ENCODE measurements around the gene SH3GL2.
A peak's percentile ranks its signal among the peaks of the same experiment; 100 is the strongest.

The SH3GL2 gene

GRCh38 chr9:17578911-17579793 lies at the start of gene SH3GL2:
SH3GL2 (plus strand) TSS chr9:17579066.
- in situ Hi-C loops (cut with HindIII; ENCODE audit: low pct_ligation_motif_present, low pct_unique_long_range_greater_than_20kb, low sequenced_read_pairs): no loop called here
- DNase-seq: peak; percentile 40

DNA sequence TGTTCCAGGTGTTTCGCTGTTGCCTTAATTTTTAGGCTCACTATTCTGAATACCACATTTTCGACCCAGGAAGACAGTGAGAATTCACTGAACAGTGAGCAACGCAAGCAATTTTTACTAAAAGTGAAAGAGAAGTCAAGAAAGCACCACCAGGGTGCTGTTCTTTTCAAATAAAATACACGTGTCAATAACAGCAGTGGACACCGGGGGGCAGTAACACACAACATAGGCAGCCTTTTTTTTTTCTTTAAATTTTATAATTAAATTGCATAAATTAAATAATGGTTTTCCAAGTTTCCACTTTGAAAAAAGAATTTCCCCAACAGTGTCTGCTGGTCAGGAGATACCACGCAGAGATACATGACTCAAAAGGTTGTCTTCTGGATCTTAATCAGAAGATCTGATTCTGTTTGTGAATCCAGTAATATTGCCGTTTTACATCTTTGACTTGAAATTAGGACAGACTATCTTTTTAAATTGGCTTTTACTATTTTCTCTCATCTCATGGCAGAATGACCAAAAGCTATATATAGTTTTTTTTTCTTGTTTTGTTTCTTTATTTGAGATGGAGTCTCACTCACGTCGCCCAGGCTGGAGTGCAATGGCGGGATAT lies 47.1 kb upstream of the SH3GL2 start:
- in situ Hi-C loops (cut with HindIII; ENCODE audit: low pct_ligation_motif_present, low pct_unique_long_range_greater_than_20kb, low sequenced_read_pairs): no loop called here
- DNase-seq: peak; percentile 57

GRCh38 chr9:17532461-17532860 lies 46.4 kb upstream of the SH3GL2 start:
- no peak for DNase-seq
- in situ Hi-C loops (cut with HindIII; ENCODE audit: low pct_ligation_motif_present, low pct_unique_long_range_greater_than_20kb, low sequenced_read_pairs): no loop called here

DNA sequence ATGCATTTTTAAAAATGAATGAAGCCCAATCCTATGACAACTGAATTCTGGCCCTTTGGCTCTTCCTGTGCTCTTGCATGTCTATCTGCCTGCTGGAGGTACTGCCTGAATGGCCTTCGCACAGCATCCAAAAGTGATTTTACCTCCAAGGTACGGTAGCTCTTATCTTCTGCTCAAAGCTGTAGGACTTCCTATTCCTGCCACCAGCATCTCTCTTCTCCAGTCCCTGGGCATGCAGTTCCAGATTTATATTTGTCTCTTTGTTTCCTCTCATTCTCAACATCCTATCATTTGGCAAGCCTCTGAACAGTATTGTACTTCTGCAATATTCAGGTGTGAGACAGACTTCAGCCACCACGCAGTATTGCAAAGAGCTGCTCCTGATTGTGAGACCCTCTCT lies 43.7 kb upstream of the SH3GL2 start:
- no peak for DNase-seq
- in situ Hi-C loops (cut with HindIII; ENCODE audit: low pct_ligation_motif_present, low pct_unique_long_range_greater_than_20kb, low sequenced_read_pairs): no loop called here

GRCh38 chr9:17536027-17536426 lies 42.8 kb upstream of the SH3GL2 start:
- in situ Hi-C loops (cut with HindIII; ENCODE audit: low pct_ligation_motif_present, low pct_unique_long_range_greater_than_20kb, low sequenced_read_pairs): no loop called here
- DNase-seq: no peak

DNA sequence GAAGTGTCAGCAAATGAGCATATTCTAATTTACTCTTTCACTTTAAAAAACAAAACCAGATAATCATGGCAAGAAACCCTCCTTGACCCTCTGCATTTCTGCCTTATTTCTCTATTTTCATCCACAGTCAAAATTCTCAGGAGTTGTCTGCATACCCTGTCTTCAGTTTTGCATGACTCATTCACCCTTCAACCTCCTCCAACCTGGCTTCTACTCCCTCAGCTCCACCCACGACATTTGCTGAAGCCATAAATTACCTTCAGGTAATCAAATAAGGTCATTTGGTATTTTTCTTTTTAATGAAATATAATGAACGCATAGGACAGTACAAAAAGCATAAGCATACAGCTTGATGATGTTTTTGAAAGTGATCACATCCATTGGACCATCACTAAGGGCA lies 27.8 kb upstream of the SH3GL2 start:
- no peak for DNase-seq
- in situ Hi-C loops (cut with HindIII; ENCODE audit: low pct_ligation_motif_present, low pct_unique_long_range_greater_than_20kb, low sequenced_read_pairs): no loop called here

GRCh38 chr9:17555362-17556054 lies 23.4 kb upstream of the SH3GL2 start:
- no peak for DNase-seq
- in situ Hi-C loops (cut with HindIII; ENCODE audit: low pct_ligation_motif_present, low pct_unique_long_range_greater_than_20kb, low sequenced_read_pairs): no loop called here

- DNase-seq: no peak
- in situ Hi-C loops (cut with HindIII; ENCODE audit: low pct_ligation_motif_present, low pct_unique_long_range_greater_than_20kb, low sequenced_read_pairs): no loop called here
These were observed 22.6 kb upstream of the SH3GL2 start for GRCh38 chr9:17556255-17556654.

DNA sequence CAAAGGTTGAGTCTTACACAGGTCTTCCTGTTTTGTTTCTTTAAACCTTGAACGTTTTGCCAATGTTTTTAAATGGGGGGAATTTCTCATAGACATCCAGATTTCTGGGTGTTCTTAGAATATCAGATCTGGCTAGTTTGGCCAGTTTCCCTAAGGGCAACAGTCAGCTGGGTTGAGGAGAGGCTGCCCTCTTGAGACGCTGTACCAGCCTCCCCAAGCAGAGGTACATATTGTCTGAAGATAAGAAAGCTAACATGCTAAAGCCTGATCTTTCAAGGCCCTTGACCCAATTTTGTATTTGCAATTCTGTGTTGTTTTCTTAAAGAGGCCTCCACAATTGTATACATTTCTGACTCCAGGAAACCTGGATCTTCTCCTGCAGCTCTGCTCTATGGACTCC lies 21.9 kb upstream of the SH3GL2 start:
- in situ Hi-C loops (cut with HindIII; ENCODE audit: low pct_ligation_motif_present, low pct_unique_long_range_greater_than_20kb, low sequenced_read_pairs): no loop called here
- DNase-seq: no peak

GRCh38 chr9:17571825-17572224 lies 7.0 kb upstream of the SH3GL2 start:
- DNase-seq: no peak
- in situ Hi-C loops (cut with HindIII; ENCODE audit: low pct_ligation_motif_present, low pct_unique_long_range_greater_than_20kb, low sequenced_read_pairs): no loop called here

DNA sequence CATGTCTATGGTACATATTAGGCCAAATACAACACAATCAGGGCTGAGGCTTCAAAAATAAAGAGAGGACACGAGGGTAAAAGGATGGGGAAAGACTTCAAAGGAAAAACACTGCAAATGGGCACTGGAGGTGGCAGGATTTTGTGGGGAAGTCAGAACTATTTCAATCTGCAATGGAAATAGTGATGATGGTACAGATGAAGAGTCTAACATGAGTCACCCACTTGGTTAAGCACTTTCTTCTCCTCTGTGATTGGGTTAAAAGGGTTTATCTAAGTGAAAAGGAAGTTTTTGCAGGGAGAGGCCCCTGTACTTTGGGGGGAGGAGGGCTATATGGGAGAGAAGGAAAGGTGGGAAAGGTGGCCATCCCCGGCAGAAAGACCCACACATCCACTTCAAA lies 4.5 kb upstream of the SH3GL2 start:
- in situ Hi-C loops (cut with HindIII; ENCODE audit: low pct_ligation_motif_present, low pct_unique_long_range_greater_than_20kb, low sequenced_read_pairs): no loop called here
- no peak for DNase-seq

DNA sequence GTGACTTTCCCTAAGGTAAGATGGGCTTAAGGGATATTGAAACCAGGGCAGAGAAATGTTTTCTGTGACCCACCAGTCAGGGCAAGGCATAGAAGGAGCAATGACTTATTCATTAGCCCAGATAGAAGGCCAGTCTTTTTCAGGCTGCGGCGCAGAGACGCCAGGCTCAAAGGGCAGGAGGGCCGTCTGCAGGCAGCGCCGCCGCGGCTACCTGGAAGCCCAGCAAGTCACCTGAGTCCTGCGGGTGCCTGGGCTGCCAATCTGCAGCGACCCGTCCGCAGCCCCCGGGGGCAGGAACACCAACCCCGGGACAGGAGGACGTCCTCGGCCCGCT lies 322 bp upstream of the SH3GL2 start:
- in situ Hi-C loops (cut with HindIII; ENCODE audit: low pct_ligation_motif_present, low pct_unique_long_range_greater_than_20kb, low sequenced_read_pairs): no loop called here

GRCh38 chr9:17580119-17580518 lies 1.3 kb downstream of the SH3GL2 start:
- in situ Hi-C loops (cut with HindIII; ENCODE audit: low pct_ligation_motif_present, low pct_unique_long_range_greater_than_20kb, low sequenced_read_pairs): no loop called here
- DNase-seq: no peak

More for the DNA sequence above, 322 bp upstream of the SH3GL2 start:
- DNase-seq: no peak

DNA sequence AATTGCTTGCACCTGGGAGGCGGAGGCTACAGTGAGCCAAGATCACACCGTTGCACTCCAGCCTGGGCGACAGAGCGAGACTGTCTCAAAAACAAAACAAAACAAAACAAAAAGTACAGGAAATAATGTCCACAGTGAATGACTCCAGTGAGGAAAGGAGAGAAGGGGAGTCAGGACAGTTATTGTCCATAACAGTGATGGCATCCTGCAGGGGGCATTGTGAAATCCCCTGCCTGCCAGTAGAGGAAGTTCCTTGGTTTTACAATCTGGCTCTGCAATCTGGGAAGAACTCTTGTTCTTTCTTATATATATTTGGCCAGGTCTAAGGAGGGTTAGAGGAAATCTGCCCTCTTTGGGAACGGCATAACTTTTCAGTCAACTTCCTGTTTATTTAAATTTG lies 8.2 kb downstream of the SH3GL2 start:
- in situ Hi-C loops (cut with HindIII; ENCODE audit: low pct_ligation_motif_present, low pct_unique_long_range_greater_than_20kb, low sequenced_read_pairs): no loop called here
- no peak for DNase-seq

DNA sequence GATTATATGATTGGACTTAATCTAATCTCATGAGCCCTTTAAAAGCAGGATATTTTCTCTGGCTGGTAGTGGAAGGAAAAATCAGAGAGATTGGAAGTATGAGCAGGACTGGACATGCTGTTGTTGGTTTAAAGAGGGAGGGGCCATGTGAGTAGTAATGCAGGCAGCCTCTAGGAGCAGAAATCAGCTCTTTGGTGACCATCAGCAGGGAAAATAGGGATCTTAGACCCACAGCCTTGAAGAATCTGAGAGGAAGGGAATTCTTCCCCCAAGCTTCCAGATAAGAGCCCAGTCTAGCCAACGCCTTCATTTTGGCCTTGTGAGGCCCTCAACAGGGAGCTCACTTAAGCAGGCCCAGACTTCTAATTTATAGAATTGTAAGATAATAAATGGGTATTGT lies 9.5 kb downstream of the SH3GL2 start:
- in situ Hi-C loops (cut with HindIII; ENCODE audit: low pct_ligation_motif_present, low pct_unique_long_range_greater_than_20kb, low sequenced_read_pairs): no loop called here

GRCh38 chr9:17588941-17589340 lies 10.1 kb downstream of the SH3GL2 start:
- DNase-seq: no peak
- in situ Hi-C loops (cut with HindIII; ENCODE audit: low pct_ligation_motif_present, low pct_unique_long_range_greater_than_20kb, low sequenced_read_pairs): no loop called here

More for the DNA sequence above, 9.5 kb downstream of the SH3GL2 start:
- DNase-seq: no peak

DNA sequence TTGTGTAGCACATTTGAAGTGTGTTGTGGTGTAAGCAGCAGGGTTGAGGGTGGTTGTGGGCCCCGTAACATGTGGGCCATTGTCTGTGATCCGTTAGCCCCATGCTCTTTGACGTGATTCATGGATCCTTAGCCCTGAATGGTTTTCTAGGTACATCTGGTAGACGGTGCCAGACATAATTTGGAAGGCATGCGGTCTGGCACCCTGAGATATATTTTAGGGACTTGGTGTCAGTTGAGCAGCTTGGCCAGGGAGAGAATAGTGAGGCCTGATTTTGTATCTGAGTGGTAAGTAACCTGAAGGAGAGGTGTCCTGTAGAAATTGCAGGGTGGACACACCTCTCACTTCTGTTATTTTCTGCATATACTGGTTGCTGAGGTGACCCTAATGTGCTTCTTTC lies 10.9 kb downstream of the SH3GL2 start:
- in situ Hi-C loops (cut with HindIII; ENCODE audit: low pct_ligation_motif_present, low pct_unique_long_range_greater_than_20kb, low sequenced_read_pairs): no loop called here
- DNase-seq: no peak

- in situ Hi-C loops (cut with HindIII; ENCODE audit: low pct_ligation_motif_present, low pct_unique_long_range_greater_than_20kb, low sequenced_read_pairs): no loop called here
- DNase-seq: no peak
These were observed 16.1 kb downstream of the SH3GL2 start for GRCh38 chr9:17594961-17595360.

GRCh38 chr9:17597977-17598376 lies 19.1 kb downstream of the SH3GL2 start:
- in situ Hi-C loops (cut with HindIII; ENCODE audit: low pct_ligation_motif_present, low pct_unique_long_range_greater_than_20kb, low sequenced_read_pairs): no loop called here
- no peak for DNase-seq

Data from ACHN (cell line).